ENCODE data around the gene DDOST.

Gene DDOST

DNA sequence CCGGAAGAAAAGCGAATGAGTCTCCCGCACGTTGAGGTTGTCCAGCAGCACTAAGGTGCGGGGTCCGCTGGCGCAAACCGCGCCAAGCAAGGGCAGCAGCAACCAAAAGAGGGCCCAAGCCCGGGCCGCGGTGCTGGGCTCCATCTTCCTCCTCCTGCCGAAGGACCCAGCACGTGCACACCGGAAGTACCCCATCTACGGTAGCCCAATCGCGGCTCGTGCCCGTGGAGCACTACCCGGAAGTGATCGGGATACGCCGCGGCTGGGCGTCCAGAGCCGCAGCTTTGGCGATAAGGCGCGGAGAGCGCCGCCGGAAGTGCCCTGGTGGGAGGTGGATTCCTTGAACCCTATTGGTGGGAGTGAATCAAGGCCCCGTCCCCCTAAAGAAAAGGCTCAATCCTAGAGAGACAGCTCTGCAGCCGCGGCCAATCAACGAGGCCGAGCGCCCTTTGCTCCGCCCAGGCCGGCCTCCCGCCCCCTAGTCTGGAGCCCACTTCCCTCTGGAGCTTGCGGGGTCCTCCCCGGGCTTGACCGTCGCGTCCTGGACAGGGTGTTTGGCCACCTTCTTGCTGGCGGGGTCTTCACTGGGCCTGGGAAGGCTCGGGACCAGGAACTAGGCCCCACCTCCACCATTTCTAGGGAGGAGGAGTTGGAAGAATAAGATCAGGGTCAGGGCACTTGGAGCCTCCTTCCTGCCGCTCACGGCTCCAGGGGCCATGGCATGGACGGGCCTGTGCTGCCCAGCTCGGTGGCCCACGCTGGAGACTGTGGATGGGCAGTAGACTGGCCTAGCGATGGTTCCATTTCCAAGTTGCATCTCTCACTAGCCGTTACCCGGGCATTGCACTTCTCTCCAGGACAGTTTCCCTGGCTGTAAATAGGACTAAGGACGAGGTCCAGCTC is at the start of gene DDOST:
TSS of gene DDOST (minus strand) at position 163 of the 903 bp plus-strand sequence. CDS start at position 144, 19 bp downstream.
- peak; percentile 98 for DNase-seq

DNA sequence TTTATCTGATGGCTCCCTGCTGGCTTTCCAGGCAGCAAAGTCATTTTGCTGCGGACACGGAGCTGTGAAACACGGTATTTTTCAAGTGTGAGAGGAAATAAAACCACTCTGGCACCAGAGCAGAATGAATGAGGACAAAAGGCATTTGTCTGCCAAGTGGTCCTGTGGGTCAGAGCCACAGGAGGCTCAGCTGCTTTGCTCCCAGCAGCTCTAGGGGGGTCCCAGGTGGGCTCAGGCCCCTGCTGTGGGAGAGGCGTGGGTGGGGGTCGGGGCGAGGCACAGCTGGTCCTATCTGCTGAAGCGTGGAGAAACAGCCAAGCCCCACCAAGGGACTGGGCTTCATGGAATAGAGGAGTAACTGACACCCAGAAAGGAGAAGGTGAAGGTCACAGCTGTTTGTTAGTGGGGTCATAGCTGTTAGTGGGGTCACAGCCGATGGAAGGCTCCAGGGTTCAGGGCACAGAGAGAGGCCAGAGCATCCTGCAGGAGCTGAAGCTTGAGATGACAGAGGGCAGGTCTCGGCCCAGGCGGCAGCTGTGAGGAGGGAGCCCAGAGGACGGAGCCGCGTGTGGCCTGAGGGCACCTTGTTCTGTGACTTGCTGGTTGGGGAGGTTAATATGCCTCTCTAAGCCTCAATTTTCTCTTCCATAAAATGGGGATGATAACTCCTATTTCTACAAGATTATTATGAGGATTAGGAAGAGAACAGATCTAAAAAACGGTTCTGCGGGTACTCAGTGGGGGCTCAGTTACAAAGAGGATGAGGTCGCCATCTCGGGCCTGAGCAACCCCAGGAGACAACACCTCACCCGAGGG is 49.5 kb upstream of the DDOST start:
- no peak for DNase-seq

- no peak for DNase-seq
Measured at GRCh38 chr1:20709868-20710267, 48.7 kb upstream of the DDOST start.

DNA sequence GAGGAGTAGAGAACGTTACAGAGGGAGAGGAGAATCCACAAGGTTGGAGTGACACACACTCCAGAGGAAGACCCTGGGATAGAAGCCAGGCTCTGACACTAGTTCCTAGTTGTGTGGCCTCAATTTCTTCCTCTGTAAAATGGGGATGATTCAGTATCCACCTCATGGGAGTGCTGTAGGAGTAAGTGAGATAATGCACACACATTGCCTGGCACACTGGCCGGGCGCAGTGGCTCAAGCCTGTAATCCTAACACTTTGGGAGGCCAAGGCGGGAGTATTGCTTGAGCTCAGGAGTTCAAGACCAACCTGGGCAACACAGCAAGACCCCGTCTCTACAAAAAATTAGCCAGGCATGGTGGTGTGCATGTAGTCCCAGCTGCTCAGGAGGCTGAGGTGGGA is 47.7 kb upstream of the DDOST start:
- no peak for DNase-seq

DNA sequence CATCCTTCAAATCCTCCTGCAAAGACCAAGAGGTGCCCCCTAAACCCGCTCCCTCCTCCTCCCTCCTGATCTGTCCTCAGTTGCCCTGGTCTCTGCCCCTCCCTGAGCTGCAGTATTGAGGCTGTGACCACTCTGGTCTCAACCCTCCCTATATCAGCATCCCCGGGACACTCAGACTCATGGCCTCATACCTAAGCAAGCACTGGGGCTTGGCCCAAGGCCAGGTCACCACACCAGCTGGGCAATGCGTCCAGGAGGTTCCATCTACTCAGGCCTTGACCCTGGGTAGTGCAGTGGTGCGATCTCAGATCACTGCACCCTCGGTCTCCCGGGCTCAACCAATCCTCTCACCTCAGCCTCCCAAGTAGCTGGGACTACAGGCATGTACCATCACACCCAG is 46.9 kb upstream of the DDOST start:
- no peak for DNase-seq

- no peak for DNase-seq
Measured at GRCh38 chr1:20706841-20707240, 45.7 kb upstream of the DDOST start.

DNA sequence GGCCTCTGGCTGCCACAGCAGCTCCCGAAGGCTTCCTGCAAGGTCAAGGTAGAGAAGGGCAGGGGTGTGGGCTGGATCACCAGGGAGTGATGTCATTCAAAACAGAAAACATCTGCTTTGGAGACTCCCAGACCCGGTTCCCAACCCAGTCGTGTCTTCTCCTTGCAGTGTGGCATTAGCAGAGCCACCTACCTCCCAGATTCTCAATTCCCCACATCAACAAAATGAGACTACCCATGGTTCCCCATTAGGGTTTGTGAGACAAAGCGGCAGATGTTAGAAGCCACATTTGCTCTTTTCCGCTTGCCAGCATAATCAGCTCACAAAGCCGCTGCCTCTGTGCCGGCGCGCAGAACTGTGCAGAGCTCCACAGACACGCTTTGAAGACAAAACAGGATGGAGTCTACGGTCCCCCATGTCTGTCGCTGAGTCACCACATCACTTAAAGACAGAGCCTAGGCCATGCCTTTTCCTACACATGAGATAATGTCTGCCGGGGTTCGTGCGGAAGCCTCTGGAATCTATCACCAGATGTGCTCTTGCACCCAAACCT is 44.1 kb upstream of the DDOST start:
- DNase-seq, result no peak

DNA sequence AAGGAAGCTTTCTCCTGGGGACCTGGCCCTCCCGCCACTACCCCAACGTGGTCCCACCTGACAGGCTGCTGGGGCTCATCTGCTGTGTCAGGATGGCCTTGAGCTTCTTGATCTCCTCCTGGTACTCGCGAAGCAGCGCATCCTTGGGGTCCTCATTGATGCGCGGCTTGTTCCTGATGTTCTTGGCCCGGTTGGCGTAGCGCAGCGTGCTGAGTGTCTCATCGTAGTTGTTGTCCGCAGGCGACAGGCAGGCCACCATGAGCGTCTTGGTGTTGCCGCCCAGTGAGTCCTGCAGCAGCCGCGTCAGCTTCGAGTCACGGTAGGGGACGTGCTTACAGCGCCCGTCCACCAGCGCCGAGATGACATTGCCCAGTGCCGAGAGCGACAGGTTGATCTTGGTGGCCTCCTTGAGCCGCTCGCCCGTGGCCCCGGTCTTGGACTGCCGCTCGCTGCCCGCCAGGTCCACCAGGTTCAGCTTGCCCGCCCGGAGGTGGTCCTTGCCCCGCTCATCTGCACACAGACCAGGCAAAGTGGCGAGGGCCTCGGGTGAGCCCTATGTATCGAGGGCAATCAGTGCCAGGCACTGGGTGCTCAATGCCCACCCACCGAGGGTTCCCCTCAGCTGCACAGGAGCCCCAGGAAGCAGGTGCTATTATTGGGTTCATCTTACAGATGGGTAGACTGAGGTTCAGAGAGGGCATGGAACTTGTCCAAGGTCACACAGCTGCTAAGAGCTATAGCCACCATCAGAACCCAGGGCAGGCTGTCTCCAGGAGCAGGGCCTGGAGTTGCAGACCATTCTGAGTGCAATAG is 43.4 kb upstream of the DDOST start:
- no peak for DNase-seq

DNA sequence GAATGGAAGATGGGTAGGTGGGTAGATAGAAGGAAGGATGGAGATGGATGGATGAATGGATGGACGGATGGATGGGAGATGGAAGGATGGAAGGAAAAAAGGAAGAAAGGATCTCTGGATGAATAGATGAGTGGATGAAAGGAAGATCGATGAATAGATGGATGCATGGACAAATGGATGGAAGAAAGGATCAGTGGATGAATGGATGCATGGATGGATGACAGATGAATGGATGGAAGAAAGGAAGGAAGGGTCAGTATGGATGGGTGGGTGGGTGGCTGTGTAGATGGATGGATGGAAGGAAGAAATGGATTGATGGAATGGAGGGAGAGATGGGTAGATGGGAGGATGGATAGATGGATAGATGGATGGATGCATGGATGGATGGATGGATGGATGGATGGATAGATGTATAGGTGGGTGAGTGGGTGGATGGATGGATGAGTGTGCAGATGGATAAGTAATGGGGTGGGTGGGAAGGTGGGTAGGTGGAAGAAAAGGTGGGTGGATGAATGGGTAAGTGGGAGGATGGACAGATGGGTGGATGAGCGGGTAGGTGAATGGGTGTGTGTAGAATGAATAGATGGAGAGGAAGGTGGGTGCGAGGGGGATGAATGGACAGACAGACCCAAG is 42.1 kb upstream of the DDOST start:
- no peak for DNase-seq

GRCh38 chr1:20702416-20702815 is 41.2 kb upstream of the DDOST start:
- no peak for DNase-seq

DNA sequence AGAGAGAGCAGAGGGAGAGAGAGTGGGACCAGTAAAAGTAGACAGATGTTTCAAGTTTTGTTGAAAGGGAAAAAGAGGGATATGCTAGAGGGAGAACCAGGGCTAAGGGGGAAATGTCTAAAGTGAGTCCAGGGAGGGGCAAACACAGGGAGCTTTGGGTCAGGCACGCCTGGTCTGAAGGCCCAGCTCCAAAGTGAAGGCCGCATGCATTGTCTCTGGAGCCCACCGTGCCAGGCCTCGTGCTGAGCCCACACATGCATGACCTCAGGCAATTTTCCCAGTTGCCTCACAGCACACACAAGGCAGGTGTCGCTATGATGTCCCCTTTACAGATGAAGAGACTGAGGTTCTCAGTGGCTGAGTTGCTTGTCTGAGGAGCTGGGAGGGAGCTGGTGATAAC is 40.7 kb upstream of the DDOST start:
- no peak for DNase-seq

DNA sequence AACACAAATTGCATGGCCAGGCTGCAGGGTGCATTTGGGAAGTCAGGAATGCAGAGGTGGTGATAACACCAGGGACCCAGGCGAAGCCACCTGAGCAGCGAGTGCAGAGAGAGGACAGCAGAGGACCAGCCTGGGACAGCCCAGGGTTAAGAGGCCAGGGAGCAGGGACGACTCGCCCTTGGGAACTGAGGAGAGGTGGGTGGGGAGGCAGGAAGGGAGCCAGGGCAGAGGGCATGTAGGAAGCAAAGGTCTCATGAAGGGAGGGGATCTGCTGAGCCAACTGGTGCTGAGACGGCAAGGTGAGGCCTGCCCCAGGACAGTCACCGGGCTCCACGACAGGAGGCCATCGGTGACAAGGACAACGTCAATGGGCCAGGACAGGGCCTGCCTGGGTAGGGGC is 40.3 kb upstream of the DDOST start:
- DNase-seq, result no peak

GRCh38 chr1:20700636-20701215 is 39.6 kb upstream of the DDOST start:
- no peak for DNase-seq

DNA sequence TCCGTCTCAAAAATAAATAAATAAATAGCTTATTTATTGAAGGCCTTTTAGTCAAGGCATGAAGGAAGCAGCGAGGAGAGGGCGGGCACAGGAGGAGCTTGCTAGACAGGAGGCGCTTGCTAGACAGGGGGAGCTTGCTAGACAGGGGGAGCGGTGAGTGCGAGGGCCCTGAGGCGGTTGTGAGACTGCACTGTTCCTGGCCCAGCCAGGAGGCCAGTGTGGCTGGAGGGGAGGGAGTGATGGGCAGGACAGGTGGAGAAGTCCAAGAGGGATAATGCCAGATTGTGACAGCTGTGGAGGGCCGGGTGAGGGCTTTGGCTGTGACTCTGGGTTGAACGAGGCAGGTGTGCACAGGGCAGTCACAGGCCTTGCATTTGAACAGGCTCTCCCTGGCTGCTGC is 38.4 kb upstream of the DDOST start:
- no peak for DNase-seq

- DNase-seq, result no peak
Measured at GRCh38 chr1:20698195-20698910, 37.2 kb upstream of the DDOST start.

- DNase-seq, result no peak
Measured at GRCh38 chr1:20697563-20697962, 36.4 kb upstream of the DDOST start.

- peak; percentile 93 for DNase-seq
Measured at GRCh38 chr1:20696397-20697333, 35.5 kb upstream of the DDOST start.

GRCh38 chr1:20695515-20695914 is 34.3 kb upstream of the DDOST start:
- DNase-seq, result no peak

DNA sequence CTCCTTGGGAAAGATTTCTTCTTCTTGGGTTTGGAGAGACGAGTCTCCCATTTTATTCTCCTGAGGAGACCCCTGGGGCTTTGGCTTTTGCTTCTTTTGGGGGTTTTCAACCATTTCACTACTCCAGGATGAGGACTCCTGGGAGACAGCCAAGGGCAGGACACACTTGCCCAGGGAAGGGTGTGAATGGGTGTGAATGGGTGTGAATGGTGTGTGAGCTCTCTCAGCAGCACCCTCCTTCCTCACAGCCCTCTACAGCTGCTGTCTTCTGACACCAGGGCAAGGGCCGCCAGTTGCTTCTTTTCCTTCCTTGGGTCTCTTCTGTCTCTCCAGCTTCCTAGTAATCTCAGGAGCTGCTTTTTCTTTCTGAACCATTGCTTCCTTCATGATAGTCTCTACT is 32.5 kb upstream of the DDOST start:
- no peak for DNase-seq

- no peak for DNase-seq
Measured at GRCh38 chr1:20691872-20692271, 30.7 kb upstream of the DDOST start.

All from suppressor macrophage treated with lipopolysaccharide for 4 hours (primary cell).